Tibial nerve (tissue), 3 donors: ENCODE data around the gene IL31RA.

Source experiments
- POLR2A ChIP-seq, 2 donors: fragments of 450-650 bp; IDR thresholded peaks; one replicate each; pipeline ENCODE4 v1.6.1; 2017; ENCODE audit warnings: antibody characterized with exemption in 2 of 2, mild to moderate bottlenecking in 2 of 2, moderate library complexity in 2 of 2
- TF ChIP-seq, protein P1 (sequence below), 5 experiments: fragments of 200-600 bp in 3 of 5; fragments of 450-650 bp in 2 of 5; sonication (generic) in 3 of 5; IDR thresholded peaks; one replicate each; pipeline ENCODE4 v1.5.1; 2016 to 2019; ENCODE audit warnings: antibody characterized with exemption in 5 of 5, mild to moderate bottlenecking in 3 of 5, moderate library complexity in 2 of 5

DNA sequence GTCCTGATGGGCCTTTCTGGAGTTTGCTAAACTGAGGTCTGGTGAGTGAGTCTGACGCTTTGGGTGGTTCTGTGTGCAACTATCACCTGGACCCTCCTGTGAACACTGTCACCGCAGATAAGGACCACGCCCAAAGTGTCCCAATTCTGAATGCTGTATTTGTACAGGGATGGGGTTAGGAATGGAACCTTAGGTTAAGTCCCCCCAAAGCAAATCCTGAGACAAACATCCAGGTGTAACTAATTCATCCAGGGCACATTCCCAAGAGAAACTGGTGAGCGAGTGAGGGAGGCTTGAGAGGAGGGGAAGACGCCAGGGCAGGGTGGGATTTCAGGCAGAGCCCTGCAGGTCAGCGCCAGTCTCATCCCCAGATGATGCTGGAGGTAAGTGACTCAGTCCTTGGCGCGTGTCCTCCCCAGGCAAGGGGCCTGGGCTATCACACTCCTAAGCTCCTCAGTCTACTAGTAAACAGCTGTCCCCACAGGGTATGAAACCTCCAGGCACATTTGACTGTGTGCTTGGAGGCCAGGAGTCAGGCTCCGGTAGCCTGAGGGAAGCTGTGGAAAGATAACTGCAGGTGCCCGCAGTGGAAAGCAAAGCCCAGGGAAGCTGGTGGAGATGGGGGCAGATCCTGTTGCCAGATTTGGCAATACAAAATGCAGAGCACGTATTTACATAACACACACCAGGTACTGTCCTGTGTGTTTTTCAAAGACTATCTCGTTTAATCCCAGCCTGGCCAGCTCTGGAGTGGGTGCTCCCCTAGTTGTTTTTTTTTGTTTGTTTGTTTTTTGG lies 76.9 kb downstream of the IL31RA start:
- TF ChIP-seq, protein P1, sequence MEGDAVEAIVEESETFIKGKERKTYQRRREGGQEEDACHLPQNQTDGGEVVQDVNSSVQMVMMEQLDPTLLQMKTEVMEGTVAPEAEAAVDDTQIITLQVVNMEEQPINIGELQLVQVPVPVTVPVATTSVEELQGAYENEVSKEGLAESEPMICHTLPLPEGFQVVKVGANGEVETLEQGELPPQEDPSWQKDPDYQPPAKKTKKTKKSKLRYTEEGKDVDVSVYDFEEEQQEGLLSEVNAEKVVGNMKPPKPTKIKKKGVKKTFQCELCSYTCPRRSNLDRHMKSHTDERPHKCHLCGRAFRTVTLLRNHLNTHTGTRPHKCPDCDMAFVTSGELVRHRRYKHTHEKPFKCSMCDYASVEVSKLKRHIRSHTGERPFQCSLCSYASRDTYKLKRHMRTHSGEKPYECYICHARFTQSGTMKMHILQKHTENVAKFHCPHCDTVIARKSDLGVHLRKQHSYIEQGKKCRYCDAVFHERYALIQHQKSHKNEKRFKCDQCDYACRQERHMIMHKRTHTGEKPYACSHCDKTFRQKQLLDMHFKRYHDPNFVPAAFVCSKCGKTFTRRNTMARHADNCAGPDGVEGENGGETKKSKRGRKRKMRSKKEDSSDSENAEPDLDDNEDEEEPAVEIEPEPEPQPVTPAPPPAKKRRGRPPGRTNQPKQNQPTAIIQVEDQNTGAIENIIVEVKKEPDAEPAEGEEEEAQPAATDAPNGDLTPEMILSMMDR (IDR thresholded peaks at IDR 0.05), result no peak
- no peak for TF ChIP-seq POLR2A (IDR thresholded peaks at IDR 0.05)
